HG02763 (cell line): ENCODE results near the gene TRAF2.

Experiments used
- ATAC-seq: cut with Tn5 transposase; IDR thresholded peaks from one replicate; pipeline ENCODE4 v1.9.1; 2021; ENCODE audit warnings: mild to moderate bottlenecking, moderate library complexity; ENCODE audit not compliant: unreplicated experiment

The TRAF2 gene

DNA sequence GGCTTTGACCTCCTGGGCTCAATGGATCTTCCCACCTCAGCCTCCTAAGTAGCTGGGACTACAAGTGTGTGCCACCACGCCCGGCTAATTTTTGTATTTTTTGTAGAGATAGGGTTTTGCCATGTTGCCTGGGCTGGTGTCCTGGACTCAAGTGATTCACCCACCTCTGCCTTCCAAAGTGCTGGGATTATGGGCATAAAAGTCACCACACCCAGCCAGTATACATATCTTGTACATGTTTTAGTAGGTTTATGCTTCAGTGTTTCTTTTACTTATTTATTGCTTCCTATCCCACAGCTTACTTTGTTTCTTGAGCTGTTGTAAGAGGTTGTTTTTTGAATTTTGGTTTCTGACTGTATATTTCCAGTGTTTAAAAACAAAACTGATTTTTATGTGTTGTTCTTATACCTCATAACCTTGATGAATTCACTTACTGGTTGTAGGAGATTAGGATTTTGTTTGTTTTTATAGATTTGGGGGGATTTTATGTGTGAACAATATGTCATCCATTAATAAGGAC is 45.4 kb downstream of the TRAF2 start:
- ATAC-seq: no peak

DNA sequence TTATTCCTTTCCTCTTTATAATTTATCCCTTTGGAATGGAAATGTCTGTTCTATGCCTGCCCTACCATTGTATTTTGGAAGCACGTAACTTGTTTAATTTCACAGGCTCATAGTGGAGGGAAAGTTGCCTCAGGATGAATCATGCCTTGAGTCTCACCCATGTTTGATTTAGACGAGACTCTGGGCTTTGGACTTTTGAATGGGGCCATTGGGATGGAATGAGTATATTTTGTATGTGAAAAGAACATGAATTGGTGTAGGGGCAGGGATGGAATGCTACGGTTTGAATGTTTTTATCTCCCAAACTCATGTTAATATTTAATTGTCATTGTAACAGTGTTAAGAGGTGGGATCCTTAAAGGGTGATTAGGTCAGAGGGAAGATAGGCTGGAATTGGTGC is 48.0 kb downstream of the TRAF2 start:
- no peak for ATAC-seq

DNA sequence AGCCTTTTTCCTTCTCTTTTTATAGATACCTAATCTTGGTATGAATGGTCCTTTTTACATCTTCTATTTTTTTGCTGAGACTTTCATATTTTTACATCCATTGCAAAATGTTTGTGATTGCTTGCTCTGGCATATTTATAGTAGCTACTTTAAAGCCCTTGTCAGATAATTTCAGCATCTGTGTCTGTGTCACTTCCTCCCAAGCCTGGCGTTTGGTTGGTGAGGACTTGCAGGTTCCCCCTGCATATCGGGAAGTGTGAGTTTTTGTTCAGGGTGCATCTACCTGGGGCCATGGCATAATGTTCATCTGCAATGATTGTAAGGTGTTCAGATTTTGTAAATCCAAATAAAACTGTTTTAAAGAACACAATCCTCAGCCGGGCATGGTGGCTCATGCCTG is 49.3 kb downstream of the TRAF2 start:
- ATAC-seq: no peak

DNA sequence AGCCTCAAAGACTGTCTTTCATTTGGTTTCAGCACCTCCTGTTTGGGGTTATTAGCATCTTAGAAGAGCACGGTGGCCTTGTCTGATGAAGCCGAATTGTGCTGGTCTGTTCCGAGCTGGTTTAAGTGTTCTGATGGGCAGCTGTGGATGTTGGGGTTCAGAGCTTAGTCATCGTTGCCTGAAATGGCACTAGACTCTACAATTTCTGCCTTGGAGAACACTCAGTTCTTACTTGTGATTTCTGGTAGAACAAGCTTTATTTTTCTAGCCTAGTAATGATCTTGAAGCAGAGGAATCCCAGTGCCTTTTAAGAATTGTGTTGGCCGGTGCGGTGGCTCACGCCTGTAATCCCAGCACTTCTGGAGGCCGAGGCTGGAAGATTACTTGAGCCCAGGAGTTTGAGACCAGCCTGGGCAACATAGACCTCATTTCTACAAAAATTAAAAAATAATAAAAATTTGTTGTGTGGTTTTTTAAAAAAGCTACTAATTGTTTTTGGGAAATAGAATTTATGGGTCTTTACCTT is 50.4 kb downstream of the TRAF2 start:
- no peak for ATAC-seq

DNA sequence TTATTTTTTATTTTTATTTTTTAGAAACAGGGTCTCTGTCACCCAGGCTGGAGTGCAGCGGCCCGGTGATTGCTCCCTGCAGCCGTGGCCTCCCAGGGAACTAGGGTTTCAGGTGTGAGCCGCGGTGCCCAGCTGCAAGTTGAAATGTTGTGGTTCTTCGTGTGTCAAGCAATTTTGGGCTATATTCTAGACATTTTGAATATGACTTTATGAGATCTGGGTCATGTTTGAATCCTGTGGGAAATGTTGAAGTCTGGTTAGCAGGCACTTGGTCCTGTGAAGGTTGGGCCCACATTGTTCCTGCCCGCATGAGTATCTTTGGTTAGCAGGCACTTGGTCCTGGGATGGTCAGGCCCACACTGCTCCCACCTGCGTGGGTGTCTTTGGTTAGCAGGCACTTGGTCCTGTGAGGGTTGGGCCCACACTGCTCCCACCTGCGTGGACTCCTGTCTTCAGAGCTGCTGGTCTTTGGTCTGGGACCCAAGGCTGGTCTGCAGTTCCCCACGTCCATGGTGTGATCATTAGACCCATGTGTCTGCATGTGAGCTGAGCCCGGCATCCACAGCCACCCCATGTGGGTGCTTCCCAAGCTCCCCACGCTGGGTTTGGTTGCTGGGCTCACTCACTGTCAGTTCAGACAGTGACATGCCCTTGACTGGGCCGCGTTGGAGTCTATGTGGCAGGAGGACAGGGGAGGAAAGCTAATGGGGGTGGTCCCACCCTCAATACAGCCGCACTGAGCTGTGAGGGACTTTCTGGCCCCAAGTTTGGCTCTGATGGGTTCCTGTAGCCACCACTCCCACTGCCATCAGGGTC is 51.1 kb downstream of the TRAF2 start:
- ATAC-seq: no peak

DNA sequence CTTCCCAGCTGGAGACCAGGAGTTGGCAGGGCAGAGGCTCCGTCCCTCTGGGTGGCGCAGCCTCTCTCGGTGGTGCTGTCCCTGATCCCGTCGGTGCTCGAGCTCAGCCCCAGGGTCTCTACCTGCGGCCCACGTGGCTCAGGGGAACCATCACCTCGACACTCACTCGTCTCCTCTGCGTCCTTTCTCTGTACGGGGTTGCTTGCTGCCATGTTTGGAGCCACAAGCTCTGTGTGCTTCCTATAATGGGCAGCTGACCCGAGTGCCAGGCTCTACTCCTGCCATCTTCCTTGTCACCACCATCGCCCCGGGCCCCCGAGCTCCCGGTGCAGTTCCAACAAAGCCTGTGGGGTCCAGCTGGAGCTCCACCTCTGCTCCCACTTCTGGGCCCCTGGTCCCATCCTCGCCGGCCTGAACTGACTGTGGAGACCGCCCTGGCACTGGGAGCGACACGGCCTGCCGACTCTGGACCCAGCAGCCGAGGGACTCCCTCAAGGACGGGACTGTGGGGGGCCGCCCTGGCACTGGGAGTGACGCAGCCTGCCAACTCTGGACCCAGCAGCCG is 53.2 kb downstream of the TRAF2 start:
- no peak for ATAC-seq

DNA sequence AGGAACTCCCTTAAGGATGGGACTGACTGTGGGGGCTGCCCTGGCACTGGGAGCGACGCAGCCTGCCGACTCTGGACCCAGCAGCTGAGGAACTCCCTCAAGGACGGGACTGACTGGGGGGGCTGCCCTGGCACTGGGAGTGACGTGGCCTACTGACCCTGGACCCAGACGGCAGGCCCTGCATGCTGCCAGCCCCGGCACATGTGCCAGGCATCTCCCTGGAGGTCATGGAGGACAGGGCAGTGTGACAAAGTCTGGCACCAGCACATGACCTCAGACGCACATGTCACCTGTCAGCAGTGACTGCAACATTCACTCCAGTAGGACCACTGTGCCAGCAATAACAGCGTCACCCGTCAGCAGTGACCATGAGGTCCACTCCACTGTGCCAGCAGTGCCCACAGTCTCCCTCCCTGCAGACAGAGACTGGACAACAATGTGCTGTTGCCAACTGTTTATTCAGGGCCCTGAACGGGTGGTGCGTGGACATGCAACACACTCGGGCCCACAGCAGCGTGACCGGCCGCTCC is 53.7 kb downstream of the TRAF2 start:
- no peak for ATAC-seq

DNA sequence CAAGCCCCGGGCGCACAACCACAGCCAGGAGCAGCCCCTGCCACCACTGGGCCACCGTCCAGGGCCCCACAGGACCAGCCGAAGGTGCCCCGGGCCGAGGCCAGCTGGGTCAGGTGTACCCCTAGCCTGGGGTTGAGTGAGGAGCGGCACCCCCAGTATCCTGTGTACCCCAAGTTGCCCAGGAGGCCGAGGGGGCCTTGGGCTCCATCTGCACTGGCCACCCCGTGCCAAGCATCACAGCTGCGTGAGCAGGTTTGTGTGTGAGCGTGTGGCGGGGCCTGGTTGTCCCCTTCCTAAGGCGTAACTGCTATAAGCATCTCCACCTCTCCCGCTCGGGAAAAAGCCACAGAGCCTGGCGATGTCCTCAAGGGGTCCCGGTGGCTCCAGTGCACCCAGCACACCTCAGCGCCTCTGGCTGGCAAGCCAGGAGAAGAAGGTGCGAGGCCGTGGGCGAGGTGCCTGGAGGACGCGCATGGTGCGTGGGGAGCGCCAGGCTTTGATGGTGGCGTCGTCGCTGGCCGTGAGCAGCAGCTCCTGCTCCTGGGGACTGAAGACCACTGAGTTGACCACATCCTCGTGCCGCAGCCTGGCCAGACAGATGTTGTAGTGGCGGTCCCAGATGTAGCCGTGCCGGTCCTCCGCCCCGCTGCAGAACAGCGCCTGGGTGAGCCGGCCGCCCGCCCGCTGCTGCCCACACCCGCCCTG is 54.4 kb downstream of the TRAF2 start:
- ATAC-seq: no peak

DNA sequence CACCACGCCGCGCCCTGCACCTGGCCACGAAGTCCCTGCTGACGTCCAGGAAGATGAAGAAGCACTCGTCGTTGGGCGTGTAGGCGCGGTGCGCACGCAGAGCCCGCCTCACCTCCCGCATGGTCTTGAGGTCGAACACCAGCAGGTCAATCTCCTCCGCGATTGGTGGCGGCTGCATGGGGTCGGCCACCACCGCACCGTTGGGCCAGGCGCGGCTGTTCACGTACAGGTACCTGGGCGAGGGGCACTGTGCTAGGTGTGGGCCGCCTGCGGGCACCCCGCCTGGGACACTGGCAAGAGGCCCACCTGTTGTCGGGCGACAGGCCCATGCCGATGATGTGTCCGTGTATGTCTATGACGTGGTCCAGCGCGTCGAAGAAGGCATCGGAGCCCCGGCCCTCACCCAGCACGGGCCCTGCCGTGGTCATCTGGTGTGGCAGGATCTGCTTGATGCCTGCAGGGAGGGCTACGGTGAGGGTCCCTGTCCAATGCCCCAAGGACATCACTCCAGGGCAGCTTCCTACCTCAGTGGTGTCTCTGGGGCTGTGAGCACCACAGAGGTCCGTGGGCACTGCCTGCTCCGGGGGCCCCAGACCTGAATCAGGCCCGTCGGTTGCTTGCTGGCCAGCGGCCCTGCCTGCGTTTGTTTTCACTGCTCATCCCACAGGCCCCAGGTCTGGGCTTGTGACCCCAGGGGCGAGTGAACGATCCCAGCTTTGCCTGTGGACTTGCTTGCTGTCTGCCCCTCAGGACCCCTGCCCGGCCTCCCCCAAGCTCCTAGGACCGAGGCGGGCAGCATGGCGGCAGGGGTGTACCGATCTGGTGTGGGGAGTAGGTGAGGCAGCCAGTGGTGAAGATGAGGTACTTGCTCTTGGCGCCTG is 55.2 kb downstream of the TRAF2 start:
- ATAC-seq: no peak

DNA sequence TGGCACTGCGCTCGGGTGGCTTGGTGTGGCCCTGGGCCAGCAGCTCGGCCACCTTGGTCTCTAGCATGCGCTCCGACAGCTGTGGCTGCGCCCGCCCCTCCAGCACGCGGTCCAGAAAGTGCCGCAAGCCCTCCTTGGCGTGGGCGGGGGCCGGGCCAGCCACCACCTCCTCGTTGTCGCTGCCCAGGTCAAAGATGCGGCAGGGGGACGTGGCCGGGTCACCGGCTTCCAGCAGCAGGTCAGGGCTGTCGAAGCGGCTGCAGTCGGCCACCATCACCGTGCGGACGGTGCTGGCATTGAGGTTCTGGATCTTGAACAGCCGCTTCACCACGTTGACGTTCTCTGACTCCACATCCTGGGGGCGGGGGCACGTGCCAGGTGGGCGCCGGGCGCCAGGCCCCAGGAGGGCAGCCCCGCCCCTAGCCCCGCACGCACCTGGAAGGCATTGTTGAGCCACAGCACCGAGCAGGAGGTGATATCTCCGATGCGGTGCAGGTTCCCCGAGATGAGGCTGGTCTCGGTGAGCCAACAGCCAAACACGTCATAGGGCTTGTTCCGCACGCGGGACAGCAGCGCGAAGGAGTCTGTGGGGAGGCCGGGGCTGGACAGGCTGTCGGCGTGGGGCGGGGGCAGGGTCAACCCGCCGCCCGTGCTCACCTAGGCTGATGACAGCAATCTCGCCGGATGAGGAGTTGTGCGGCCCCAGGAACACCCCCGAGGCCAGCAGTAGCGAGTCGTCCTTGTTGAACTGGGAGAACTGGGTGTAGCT is 56.0 kb downstream of the TRAF2 start:
- ATAC-seq: no peak

DNA sequence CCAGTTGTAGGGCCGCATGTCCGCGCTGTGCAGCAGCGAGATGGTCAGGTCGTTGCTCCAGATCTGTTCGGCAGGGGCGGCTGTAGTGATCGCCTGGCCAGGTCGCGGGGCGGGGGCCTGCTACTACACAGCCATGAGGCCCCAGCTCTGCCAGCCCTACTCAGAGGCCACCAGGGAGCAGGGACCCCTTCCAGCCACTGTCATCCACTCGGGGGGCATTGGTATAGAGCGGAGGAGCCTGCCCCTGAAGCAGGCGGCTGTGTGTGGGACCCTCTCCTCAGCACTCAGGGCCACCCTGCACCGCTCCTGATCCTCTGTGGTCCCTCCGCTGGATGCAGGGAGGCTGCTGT is 56.5 kb downstream of the TRAF2 start:
- ATAC-seq: no peak

DNA sequence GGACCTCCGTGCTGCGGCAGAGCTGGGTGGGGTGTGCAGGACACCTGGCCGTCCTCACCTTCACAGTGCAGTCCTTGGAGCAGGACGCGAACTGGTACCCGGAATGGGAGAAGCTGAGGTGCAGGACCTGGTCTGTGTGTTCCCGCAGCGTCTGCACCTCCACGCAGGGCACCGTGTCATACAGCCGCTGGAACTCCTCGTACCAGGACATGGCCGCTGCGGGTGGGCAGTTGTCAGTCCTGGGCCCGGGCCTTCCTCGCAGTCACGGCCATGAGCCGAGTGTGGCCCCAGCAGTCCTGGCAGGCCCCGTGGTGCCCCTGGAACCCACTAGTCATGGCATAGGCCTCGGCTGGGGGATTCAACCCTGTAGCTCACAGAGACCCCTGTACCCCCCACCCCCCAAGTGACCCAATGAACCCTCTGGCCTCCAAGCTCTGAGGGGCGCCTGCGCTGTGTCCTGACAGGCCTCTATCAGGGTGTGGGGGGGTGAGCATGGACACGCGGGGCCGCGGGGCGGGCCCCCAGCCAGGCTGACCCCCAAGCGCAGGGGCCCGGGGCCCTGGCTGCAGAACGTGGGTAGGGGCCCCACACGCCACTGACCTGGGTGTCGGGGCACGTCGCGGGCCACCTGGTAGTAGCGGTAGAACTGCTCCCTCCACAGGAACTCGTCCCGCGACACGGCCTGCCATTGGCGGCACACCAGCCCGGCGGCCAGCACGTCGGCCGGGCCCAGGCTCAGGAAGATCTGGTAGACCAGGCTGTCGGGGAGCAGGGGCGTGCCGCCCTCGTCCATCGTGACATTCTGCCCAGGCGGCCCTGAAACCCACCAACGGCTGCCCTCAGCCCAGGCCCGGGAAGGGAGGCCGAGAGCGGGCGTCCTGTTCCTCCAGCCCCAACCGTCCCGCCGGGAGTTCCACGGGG is 57.2 kb downstream of the TRAF2 start:
- no peak for ATAC-seq

DNA sequence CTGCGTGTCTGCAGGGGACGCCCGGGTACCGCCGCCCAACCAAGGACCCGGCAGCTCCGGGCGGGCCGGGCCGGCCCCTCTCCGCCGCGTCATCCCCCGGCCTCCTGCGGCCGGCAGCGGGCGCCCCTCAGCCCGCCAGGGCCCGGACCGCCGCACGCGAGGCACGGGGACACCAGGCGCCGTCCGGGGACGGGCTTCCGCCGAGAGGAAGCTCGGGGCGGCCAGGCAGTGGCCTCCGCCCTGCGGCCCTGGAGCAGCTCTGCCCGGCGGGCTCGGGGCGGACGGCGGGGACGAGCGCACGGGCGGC is 57.8 kb downstream of the TRAF2 start:
- no peak for ATAC-seq

DNA sequence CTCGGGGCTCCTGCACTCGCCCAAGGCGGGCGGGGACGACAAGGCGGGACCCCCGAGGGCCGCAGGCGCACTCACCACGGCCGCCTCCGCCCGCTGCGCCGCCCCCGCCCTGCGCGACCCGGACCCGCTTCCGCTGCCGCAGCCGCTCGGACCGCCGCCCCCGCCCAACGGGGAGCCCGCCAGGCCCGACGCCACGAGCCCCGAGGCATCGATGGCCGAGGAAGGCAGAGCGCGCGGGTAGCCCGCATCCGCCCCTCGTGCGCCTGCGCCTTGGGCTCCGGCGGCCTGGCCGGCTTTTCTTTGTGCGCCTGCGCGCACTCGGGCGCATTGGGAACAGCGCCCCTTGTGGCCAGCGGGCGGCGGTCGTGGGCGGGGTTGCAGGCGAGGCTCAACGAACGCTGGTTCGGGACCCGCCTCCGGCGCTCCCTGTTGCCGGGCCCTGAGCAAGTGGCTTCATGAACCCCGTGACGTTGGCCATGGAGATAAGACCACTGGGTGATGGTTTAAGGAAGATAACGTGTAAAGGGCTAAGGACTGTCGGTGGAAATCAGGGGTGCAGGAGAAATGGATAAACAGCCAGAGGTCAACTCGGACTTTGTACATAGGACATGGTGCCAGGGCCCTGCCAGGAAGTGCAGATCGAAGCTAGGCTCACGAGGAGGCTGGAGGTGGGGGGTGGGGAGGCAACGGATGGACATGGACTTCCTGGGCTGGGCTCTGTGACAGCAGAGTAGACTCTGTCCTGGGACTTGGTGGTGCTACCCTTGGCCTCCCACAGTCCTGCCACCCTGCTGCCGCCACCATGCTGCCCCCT is 58.4 kb downstream of the TRAF2 start, which contains the start of the genes C8G and FBXW5:
Gene C8G, plus strand, starts transcription at position 725 of the 814 bp plus-strand sequence. Its CDS starts 78 bp downstream, at position 803.
Gene FBXW5, minus strand, starts transcription at position 220 of the 814 bp plus-strand sequence. CDS start 655 bp downstream, outside the sequence.
- ATAC-seq: peak; percentile 81

DNA sequence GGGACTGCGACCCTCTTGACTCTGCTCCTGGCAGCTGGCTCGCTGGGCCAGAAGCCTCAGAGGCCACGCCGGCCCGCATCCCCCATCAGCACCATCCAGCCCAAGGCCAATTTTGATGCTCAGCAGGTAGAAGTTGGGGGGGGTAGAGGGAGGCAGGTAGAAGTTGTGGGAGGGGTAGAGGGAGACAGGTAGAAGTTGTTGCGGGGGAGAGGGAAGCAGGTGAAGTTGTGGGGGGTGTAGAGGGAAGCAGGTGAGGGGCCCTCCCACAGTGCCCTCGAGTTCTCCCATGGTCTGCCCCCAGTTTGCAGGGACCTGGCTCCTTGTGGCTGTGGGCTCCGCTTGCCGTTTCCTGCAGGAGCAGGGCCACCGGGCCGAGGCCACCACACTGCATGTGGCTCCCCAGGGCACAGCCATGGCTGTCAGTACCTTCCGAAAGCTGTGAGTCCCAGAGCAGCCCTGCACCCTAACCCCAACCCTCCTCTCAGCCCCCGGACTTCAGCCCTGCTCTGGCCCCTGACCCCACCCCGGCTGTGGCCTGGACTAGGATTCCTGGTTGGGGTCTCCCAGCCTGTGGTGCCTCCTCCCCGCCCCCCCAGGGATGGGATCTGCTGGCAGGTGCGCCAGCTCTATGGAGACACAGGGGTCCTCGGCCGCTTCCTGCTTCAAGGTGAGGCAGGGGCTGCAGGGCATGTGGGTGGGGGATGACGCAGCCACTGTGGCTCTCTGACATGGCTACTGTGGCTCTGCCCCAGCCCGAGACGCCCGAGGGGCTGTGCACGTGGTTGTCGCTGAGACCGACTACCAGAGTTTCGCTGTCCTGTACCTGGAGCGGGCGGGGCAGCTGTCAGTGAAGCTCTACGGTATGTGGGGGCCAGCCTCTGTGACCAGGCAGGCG is 59.3 kb downstream of the TRAF2 start:
- no peak for ATAC-seq

DNA sequence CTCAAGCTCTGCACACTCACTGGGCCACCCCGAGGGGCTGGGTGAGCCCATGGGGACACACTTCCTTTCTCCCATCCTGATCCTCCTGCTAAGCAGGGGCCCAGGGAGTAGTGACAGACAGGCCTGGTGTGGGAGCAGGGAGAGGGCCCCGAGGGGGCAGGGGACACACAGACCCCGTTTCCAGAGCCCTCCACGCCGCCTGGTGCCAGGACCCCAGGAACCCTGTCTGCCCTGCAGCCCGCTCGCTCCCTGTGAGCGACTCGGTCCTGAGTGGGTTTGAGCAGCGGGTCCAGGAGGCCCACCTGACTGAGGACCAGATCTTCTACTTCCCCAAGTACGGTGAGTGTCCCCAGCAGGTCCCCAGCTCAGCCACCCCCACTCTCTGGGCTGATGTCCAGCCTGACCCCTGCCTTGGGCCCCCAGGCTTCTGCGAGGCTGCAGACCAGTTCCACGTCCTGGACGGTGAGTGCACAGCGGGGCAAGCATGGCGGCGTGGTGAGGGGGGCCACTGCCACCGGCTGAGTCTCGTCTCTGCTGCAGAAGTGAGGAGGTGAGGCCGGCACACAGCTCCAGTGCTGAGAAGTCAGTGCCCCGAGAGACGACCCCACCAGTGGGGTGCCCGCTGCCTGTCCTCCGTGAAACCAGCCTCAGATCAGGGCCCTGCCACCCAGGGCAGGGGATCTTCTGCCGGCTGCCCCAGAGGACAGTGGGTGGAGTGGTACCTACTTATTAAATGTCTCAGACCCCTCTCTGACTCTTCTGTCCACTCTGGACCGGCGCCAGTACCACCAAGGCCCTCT is 60.1 kb downstream of the TRAF2 start:
- no peak for ATAC-seq
